ENCODE results near the gene SH3RF1. TPM values are rescaled to one million over a fixed set of nuclear protein-coding genes. Genes with fewer than 3 reads are reported as not detected.

SH3RF1 gene
- total and polyA plus RNA-seq, 2 of the 8 experiments (the other 6 are each of a cell fraction or from before 2014, with no cell fraction given) = 6.9 to 15.1 TPM

- TF ChIP-seq SAP30 (IDR thresholded peaks at IDR 0.05; ENCODE audit: insufficient read depth, insufficient replicate concordance, low read length) (no peak), BACH1 (IDR thresholded peaks at IDR 0.05; ENCODE audit: low read length) (no peak), EP300 (IDR thresholded peaks at IDR 0.05; ENCODE audit: borderline replicate concordance in 1 of 2, low read depth in 2 of 2, low read length in 2 of 2) (no peak), POU5F1 (IDR thresholded peaks at IDR 0.05; ENCODE audit: low read depth, low read length) (no peak)
Measured at GRCh38 chr4:169234137-169234855, 36.5 kb downstream of the SH3RF1 start (continued).
